ENCODE measurements around the gene CAPN5.
"Not testable (repeated sequence)": the region's sequence is repeated elsewhere in the genome, so short reads cannot be mapped to it uniquely, and the experiment has no call there.

Gene CAPN5

GRCh38 chr11:77085652-77086051 is 18.9 kb downstream of the CAPN5 start:
- no peak for DNase-seq

DNA sequence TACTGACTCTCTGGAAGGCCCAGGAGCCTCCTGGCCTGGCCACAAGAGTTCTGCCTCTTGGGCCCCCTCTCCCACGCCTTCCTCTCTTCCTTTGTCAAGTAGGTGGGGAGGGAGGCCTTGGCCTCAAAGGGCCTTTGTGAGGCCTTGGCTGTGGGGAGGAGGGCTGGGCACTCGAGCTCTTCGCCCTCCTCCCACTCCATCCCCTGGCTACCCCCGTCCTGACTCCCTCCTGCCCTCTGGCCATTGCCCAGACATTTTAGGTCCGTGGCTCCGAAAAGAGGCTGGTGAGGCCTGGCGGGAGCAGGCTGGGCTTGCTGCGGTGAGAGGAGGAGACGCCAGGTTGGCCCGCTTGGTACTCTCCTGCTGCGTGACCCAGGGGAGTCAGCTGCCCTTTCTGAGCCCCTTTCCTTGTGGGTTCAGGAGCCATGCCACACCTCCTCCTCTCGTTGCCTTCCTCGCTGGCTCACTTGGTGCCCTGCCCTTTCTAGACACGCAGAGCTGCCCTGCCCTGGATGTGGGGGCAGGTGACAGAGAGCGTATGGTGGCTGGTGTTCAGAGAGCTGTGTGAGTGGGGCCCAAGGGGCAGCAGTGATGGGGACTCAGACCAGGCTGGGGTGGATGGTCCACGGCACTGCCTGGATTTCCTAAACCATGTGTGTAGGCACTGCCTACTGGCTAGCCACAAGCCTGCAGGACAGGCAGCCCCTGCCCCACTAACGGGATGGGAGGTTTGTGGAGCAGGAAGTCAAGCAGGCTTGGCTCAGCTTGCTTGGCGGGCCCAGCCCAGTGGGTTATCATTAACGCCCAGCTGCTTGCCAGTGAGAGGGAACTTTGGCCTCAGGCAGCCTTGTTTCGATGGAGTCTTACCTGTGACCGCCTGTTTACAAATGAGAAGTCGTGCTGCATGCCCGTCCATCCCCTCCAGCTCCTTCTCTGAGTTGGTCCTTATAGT is 20.0 kb downstream of the CAPN5 start:
- DNase-seq: no peak

DNA sequence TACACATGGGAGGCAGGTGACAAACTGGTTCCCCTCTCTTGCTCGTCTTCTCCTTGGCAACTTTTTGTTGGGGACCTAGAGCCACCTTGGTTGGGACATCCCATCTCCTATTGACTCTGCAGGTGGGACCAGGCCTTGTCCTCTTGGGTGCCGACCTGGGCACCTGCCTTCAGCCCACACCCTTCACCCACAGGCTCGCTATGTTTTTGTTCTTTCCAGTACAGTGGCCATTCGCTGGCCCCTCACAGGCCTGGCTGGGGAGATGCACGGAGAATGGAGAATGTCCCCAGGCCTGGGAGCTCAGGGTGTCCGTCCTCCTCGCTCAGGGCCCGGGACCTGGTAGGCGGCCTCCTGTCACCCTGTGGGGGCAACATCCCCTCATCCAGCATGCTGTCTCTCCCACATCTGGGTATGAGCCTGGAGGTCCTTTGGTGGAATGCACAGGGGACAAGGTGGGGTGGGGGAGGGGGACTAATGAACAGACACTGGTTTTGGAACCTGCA is 21.0 kb downstream of the CAPN5 start:
- no peak for DNase-seq

- no peak for DNase-seq
Measured at GRCh38 chr11:77088236-77089003, 21.6 kb downstream of the CAPN5 start.

DNA sequence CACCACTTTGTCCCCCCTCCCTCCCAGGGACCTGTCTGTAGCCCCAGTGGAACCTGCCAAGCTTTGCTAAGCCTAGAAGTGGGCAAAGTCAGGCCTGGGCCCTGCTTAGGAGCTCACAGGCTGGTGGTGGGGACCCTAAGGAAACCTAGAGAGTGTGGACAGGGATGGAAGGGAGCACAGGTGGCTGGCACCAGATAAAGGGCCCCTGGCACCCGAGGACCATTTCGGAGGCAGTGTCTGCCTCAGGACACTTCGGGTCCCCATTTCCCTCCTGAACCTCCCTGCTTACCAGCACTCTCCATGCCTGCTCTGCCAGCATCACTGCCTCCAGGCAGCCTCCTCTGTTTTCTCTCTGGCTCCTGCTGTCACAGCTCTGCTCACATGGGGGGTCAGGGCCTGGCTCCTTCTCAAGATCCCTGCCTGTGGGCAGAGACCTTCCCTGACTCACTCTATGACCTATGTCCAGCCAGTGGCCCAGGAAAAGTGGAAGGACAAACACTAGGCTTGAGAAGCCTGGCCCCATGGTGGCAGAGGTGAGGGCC is 22.3 kb downstream of the CAPN5 start:
- DNase-seq: no peak

- no peak for DNase-seq
Measured at GRCh38 chr11:77090046-77090372, 23.2 kb downstream of the CAPN5 start.

- DNase-seq: peak; percentile 64
Measured at GRCh38 chr11:77090373-77091111, 23.8 kb downstream of the CAPN5 start.

DNA sequence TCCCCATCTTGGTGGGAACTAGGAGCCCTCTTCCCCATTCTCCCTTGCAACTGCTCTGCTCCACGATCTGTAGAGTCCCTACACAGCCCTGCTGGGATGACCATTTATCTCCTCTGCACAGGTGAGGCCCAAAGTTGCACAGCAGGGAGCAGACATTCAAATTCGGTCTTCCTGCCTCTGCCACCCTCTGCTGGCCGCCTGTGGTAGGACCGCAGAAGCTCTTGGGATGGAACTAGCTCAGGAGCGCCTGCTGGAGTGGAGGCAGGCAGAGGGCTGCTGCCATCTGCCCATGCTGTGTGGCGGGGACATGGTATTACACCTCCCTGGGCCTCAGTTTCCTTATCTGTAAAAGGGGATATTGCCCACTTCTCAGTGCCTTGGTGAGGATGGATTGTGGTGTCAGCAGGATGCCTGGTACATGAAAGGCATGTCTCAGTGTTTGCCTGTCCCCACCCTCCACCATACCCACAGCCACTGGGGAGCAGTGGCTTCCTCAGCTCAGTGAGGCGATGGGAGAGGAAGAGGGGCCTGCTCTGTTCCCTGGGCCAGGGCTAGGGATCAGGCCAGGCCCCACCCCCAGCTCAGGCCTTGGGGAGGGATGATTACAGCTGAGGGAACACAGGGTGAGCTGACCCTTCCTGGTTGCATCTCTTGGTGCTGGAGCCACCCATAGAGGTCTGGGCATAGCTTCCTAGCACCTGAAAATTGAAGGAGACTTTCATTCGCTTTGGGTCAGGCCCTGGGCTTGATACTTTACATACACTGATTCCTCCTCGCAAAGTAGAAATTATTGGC is 24.6 kb downstream of the CAPN5 start:
- DNase-seq: peak; percentile 98

DNA sequence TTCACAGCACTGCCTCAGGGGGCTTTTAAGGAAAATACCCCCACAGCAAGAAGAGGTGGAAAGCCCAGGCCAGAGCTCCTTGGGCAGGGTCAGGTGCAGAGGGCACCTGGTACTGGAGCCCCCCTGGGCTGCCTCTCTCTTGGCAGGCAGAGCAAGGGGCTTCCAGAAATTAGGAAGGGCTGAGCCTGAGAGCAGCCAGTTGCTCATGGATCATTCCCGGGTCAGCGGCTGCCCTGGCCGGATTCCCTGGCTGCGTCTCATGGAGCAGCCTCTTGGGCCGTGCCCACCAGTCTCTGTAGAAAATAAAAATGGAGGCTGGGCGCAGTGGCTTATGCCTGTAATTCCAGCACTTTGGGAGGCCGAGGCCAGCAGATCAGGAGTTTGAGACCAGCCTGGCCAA is 25.6 kb downstream of the CAPN5 start:
- DNase-seq: no peak

DNA sequence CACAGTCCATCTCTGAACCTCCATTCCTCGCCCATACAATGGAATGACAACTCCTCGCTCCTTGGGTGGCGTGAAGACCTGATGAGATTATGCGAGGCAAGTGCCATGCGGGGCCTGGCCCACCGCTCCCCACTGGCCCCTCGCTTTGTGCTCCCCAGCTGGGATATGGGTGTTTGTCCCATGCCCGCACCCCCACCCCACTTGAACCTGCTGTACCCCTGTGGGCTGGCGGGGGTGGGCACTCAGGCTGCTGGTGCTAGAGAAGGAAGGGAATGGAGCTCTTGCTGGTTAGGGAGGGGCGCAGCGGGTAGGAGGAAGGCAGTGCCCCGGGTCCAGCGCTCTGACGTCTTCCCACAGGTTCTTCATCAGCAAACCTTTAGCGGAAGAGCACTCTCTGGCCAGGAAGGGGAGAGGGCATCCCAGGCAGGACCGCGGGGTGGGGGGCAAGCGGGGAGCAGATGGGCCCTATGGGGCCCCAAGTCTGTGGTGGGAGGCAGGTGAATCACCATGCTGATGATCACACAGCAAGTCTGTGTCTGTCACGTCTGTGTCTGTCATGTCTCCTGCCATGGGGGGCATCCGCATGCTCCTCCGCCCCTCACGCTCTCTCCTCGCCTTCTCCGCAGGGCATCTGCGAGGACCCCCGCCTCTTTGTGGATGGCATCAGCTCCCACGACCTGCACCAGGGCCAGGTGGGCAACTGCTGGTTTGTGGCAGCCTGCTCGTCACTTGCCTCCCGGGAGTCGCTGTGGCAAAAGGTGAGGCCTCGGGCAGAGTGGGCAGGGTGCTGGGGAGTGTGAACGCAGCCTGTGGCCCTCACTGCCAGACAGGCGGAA is 26.5 kb downstream of the CAPN5 start:
- no peak for DNase-seq

- no peak for DNase-seq
Measured at GRCh38 chr11:77093987-77094840, 27.4 kb downstream of the CAPN5 start.

- no peak for DNase-seq
Measured at GRCh38 chr11:77094841-77095365, 28.1 kb downstream of the CAPN5 start.

DNA sequence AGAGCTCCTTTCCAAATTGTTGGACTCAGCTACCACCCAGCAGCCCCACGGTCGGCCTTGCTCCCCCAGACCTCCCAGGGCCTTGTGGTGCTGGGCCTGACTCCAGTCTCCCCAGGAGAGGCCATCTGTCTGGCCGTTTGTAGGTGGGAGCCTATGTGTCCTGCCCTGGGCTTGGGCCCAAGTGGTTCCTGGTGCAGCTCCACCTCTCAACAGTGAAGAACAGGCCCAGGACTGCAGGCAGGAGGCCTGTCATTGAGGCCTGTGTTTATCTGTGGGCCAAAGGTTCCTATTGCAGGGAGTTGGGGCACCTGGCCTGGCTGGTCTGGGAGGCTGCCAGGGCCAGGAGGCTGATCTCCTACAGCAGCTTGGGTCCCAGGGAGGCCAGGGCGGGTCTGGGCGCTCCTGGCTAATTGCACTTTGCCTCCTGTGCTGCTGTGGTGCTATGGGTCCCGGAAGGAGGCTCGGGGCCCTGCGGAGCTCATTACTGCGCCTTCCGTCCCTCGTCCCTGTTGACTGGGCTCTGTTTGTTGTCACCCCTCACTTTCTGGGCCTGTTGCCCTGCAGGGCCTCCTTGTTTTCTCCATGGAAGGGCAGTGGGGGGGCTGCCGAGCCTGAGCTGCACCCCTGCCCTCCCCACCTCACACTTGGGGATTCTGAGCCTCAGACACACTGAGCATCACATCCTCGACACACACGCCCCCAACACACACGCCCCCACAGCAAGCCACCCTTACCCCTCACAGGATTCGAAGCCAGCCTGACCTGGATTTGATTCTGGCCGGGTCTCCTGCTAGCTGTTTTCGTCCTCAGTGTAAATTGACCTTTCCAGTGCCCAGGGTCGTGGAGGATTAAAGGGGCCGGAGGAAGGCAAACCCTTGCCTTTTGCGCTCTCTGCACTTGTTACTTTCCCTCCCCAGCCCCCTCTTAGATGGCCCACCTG is 29.1 kb downstream of the CAPN5 start:
- DNase-seq: no peak

- no peak for DNase-seq
Measured at GRCh38 chr11:77096591-77097019, 29.8 kb downstream of the CAPN5 start.

DNA sequence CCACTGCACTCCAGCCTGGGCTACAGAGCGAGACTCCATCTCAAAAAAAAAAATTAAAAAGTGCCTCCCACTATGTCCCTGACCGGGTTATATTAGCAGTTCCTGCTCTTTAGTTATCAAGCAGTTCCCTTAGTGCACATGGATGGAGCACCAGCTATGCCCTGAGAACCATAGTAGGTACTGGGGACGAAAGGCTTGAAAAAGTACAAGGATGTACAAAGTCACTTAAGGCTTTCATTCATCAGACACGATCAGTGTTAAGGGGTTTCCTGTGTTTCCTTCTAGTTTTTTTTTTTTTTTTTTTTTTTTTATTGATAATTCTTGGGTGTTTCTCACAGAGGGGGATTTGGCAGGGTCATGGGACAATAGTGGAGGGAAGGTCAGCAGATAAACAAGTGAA is 30.4 kb downstream of the CAPN5 start:
- not testable (repeated sequence) for DNase-seq

DNA sequence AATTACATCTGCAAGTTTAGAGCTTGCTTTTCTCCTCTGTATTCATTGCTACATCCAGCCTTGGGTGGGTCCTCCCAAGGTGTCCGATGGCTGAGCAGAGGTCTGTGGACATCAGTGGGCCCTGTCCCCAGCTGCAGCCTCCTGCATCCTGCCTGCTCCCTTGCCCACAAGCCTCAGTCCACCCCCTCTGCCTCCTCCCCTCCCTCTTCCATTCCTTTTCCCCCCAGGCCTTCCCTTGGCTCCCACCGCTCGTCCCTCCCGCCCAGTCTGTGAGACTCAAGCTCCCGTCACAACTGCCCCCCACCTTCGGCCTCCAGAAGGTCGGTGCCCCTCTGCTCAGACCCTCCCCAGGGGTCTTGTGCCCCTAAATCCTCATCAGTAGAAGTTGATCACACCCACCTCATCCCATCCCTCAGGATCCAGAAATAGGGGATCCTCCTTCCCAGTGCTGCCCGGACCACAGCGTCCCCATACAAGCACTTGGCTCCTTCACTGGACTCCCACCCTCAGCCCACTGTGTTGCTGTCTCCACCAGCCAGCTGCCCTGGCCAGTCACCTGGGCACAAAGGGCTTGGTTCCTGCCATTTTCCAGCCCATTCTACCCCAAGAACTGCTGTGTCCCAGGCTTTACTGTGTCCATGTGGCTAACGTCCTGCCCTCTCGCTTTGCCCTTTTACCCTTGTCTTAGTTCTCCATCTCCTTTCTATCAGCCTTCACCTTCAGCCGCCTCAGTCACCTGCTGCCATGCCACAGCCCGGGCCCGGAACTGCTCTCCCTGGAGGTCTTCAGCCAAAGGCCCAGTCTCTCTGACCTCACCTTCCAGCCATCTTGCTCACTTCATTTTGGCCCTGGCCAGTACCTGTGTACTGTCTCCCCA is 33.6 kb downstream of the CAPN5 start:
- DNase-seq: no peak

- DNase-seq: peak; percentile 85
Measured at GRCh38 chr11:77101043-77101537, 34.3 kb downstream of the CAPN5 start.

Data from 8988T (cell line).